B cell (primary cell): Measurements from ENCODE around the gene ACVR1. TPM values are rescaled to one million over a fixed set of nuclear protein-coding genes. Genes with fewer than 3 reads are reported as not detected.

Experiments used
- ATAC-seq: fragments of 200-7000 bp; cut with Tn5 transposase; one replicate; pipeline ENCODE4 v1.10.0; 2021; ENCODE audit warnings: low read depth, mild to moderate bottlenecking, moderate number of reproducible peaks, moderate library complexity
- CTCF ChIA-PET: fragments of 350-600 bp; sonication (Branson Sonifier 250); formaldehyde crosslinking; loops from one replicate; lab custom pipeline; 2021; ENCODE audit warnings: antibody characterized with exemption, inconsistent platforms; lab: Charles Lee
- POLR2A ChIA-PET: fragments of 350-600 bp; sonication (Branson Sonifier 250); formaldehyde crosslinking; loops from one replicate; lab custom pipeline; 2021; ENCODE audit warnings: antibody characterized with exemption; lab: Charles Lee
- DNase-seq: peaks from one replicate; pipeline ENCODE4 v3.0.0; 2013
- H2AFZ ChIP-seq: 2 replicates; pipeline ENCODE4 v1.6.1; 2012; ENCODE audit warnings: mild to moderate bottlenecking, low read depth, low read length; ENCODE audit not compliant: insufficient read depth, poor library complexity, severe bottlenecking
- H3K27ac ChIP-seq, 2 donors: 1 replicate in 1 of 2; 2 replicates in 1 of 2; pipeline ENCODE4 v1.5.1; 2012 to 2013; ENCODE audit warnings: low read length in 2 of 2, mild to moderate bottlenecking in 2 of 2, moderate library complexity in 1 of 2
- H3K27me3 ChIP-seq, 4 experiments: fragments of 200-600 bp in 1 of 4; sonication (generic) in 1 of 4; replicated peaks in 1 of 4; 1 replicate in 2 of 4; 2 replicates in 2 of 4; pipeline versions ENCODE4 v1.6.1 to v1.7.0; 2013 to 2016; ENCODE audit warnings: low read length in 3 of 4, mild to moderate bottlenecking in 2 of 4, mixed read lengths in 1 of 4, moderate library complexity in 1 of 4; ENCODE audit not compliant: insufficient read depth in 4 of 4, control insufficient read depth in 3 of 4; ENCODE audit errors: control extremely low read depth in 1 of 4
- H3K36me3 ChIP-seq, 2 experiments: replicated peaks in 1 of 2; 1 replicate in 1 of 2; 2 replicates in 1 of 2; pipeline versions ENCODE4 v1.6.1 to v1.7.1; 2013; ENCODE audit warnings: low read length in 1 of 2; ENCODE audit not compliant: insufficient read depth in 2 of 2, control insufficient read depth in 1 of 2; ENCODE audit errors: control extremely low read depth in 1 of 2, extremely low read depth in 1 of 2
- H3K4me1 ChIP-seq, 2 donors: fragments of 200-600 bp in 1 of 2; sonication (generic) in 1 of 2; 1 replicate in 1 of 2; 2 replicates in 1 of 2; pipeline versions ENCODE4 v1.5.1 to v1.6.1; 2013 to 2017; ENCODE audit warnings: low read length in 2 of 2; ENCODE audit not compliant: control insufficient read depth in 2 of 2, insufficient read depth in 2 of 2
- H3K4me2 ChIP-seq: replicated peaks from 2 replicates; pipeline ENCODE3; 2012; ENCODE audit warnings: mild to moderate bottlenecking, low read depth, low read length; ENCODE audit not compliant: poor library complexity, severe bottlenecking
- H3K4me3 ChIP-seq, 5 experiments: fragments of 200-600 bp in 1 of 5; sonication (generic) in 1 of 5; 1 replicate in 3 of 5; 2 replicates in 2 of 5; pipeline versions ENCODE4 v1.5.1 to v1.7.0; 2011 to 2016; ENCODE audit warnings: low read length in 4 of 5, mild to moderate bottlenecking in 4 of 5, low read depth in 2 of 5, control low read depth in 1 of 5, moderate library complexity in 1 of 5; ENCODE audit not compliant: insufficient read depth in 1 of 5; ENCODE audit errors: control extremely low read depth in 1 of 5, extremely low read depth in 1 of 5
- H3K79me2 ChIP-seq: fragments of 200-600 bp; sonication (generic); one replicate; pipeline ENCODE4 v1.6.0; 2016; ENCODE audit warnings: low read length; ENCODE audit not compliant: control insufficient read depth, insufficient read depth
- H3K9ac ChIP-seq: fragments of 200-600 bp; sonication (generic); 2 replicates; pipeline ENCODE4 v1.6.1; 2017; ENCODE audit warnings: mild to moderate bottlenecking, low read length, moderate library complexity
- H3K9me3 ChIP-seq, 3 donors: one replicate each; pipeline versions ENCODE4 v1.6.1 to v1.7.1; 2013; ENCODE audit warnings: low read length in 2 of 3; ENCODE audit not compliant: control insufficient read depth in 2 of 3, insufficient read depth in 1 of 3; ENCODE audit errors: control extremely low read depth in 1 of 3
- H4K20me1 ChIP-seq: 2 replicates; pipeline ENCODE4 v1.6.0; 2012; ENCODE audit warnings: mild to moderate bottlenecking, low read length; ENCODE audit not compliant: insufficient read depth, control insufficient read depth, poor library complexity, severe bottlenecking
- H3K27ac Mint-ChIP-seq: one replicate; pipeline ENCODE4 v1.8.0; 2021; ENCODE audit warnings: mixed read lengths
- H3K27me3 Mint-ChIP-seq: one replicate; pipeline ENCODE4 v1.8.0; 2021; ENCODE audit warnings: mixed read lengths
- H3K4me1 Mint-ChIP-seq: one replicate; pipeline ENCODE4 v1.8.0; 2021; ENCODE audit warnings: mixed read lengths
- H3K4me3 Mint-ChIP-seq: one replicate; pipeline ENCODE4 v1.8.0; 2021; ENCODE audit warnings: mixed read lengths
- H3K9me3 Mint-ChIP-seq: one replicate; pipeline ENCODE4 v1.8.0; 2022; ENCODE audit warnings: mixed read lengths; ENCODE audit not compliant: insufficient read depth
- EZH2 ChIP-seq: IDR thresholded peaks from 2 replicates; pipeline ENCODE4 v1.6.1; 2012; ENCODE audit warnings: borderline replicate concordance, low read depth, mild to moderate bottlenecking, moderate library complexity, low read length; ENCODE audit not compliant: insufficient read depth, poor library complexity, severe bottlenecking
- WGBS: methylation state at CpG from one replicate; pipeline ENCODE4 v1.1.5; 2013; ENCODE audit warnings: missing lambda C conversion rate; ENCODE audit not compliant: insufficient coverage; 5-methylcytosine and 5-hydroxymethylcytosine counted together
- intact Hi-C: fragments of 100-400 bp; cut with micrococcal nuclease; formaldehyde crosslinking; loops from one replicate; pipeline ENCODE4 v1.10.0; 2022
- polyA plus RNA-seq: library from polyadenylated mRNA; depleted of rRNA; stranded (reverse); fragments of >200 nt; gene quantifications from 2 replicates; pipeline ENCODE4 v1.2.3, GENCODE V29; 2012
- total RNA-seq, 2 donors: library from RNA; stranded (reverse); fragments of 120-200 nt in 1 of 2; gene quantifications; 1 replicate in 1 of 2; 2 replicates in 1 of 2; pipeline versions ENCODE4 v1.2.3 to v1.2.4, GENCODE V29; 2013 to 2022
- TF ChIP-seq, protein P1 (sequence below): fragments of 200-600 bp; IDR thresholded peaks from one replicate; pipeline ENCODE4 v1.8.0; 2022; ENCODE audit warnings: antibody characterized with exemption, mild to moderate bottlenecking

The ACVR1 gene
- total and polyA plus RNA-seq, 2 donors (not counting 1 experiment from before 2014, with no cell fraction given) = 3.7 to 11.7 TPM

GRCh38 chr2:157751462-157752058 lies 124.6 kb downstream of the ACVR1 start:
- Histone ChIP-seq H3K27me3 (no peaks in the 10 kb centered on the region), H4K20me1 (no peaks in the 10 kb centered on the region), H3K9ac (no peak overlapping the region), H3K36me3 (no peaks in the 10 kb centered on the region), H3K9me3 (no peaks in the 10 kb centered on the region), H3K4me3 (no peak overlapping the region), H3K79me2 (no peaks in the 10 kb centered on the region), H2AFZ (no peak overlapping the region), H3K4me1 (no peaks in the 10 kb centered on the region), H3K4me2 (no peak overlapping the region), H3K27ac (no peak overlapping the region)
- Mint-ChIP-seq H3K27ac (no peak overlapping the region), H3K4me1 (peaks cover 2% of the 10 kb centered on the region), H3K4me3 (no peak overlapping the region), H3K27me3 (no peaks in the 10 kb centered on the region), H3K9me3 (peaks cover 8% of the 10 kb centered on the region)
- TF ChIP-seq EZH2 = no peak
- TF ChIP-seq, protein P1, sequence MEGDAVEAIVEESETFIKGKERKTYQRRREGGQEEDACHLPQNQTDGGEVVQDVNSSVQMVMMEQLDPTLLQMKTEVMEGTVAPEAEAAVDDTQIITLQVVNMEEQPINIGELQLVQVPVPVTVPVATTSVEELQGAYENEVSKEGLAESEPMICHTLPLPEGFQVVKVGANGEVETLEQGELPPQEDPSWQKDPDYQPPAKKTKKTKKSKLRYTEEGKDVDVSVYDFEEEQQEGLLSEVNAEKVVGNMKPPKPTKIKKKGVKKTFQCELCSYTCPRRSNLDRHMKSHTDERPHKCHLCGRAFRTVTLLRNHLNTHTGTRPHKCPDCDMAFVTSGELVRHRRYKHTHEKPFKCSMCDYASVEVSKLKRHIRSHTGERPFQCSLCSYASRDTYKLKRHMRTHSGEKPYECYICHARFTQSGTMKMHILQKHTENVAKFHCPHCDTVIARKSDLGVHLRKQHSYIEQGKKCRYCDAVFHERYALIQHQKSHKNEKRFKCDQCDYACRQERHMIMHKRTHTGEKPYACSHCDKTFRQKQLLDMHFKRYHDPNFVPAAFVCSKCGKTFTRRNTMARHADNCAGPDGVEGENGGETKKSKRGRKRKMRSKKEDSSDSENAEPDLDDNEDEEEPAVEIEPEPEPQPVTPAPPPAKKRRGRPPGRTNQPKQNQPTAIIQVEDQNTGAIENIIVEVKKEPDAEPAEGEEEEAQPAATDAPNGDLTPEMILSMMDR = peak; percentile 29
- intact Hi-C loops = loop anchor here (2.0 to 5.0 kb wide), 2 partner anchors 254 to 449 kb away; no protein-coding TSS in a partner anchor
- WGBS = 88% methylated on average over 5 of the region's 6 CpGs
- CTCF ChIA-PET = interaction anchor here (0.7 to 2.5 kb wide), 8 partner anchors 35 to 450 kb away, joined by 3 to 23 read pairs (median 4); no protein-coding TSS in a partner anchor
- ATAC-seq (peak; percentile 17), DNase-seq (peak; percentile 25)
- POLR2A ChIA-PET = no interaction called here

DNA sequence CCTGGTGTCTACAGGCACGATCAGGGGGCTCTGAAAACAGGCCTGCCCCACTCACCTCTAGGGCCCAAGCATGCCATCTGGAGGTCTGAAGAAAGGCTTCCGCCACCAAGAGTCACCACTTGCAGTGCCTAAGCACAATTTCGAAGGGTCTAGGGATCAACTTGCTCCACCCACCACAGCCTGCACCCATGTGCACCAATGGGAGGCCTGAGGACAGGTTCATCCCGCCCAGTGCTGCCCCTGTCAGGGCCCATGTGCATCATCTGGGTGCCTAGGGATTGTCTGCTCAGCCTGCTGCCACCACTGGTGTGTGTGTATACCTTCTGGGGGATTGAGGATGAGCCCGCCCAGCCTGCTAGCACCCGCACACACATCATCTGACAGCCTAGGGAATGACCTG lies 126.4 kb downstream of the ACVR1 start:
- Histone ChIP-seq H3K9ac (no peak overlapping the region), H4K20me1 (no peaks in the 10 kb centered on the region), H3K4me1 (no peaks in the 10 kb centered on the region), H2AFZ (no peak overlapping the region), H3K36me3 (no peaks in the 10 kb centered on the region), H3K27me3 (no peaks in the 10 kb centered on the region), H3K79me2 (no peaks in the 10 kb centered on the region), H3K4me2 (no peak overlapping the region), H3K27ac (no peak overlapping the region), H3K4me3 (no peak overlapping the region), H3K9me3 (no peaks in the 10 kb centered on the region)
- DNase-seq = no peak
- Mint-ChIP-seq H3K9me3 (no peaks in the 10 kb centered on the region), H3K4me3 (no peak overlapping the region), H3K4me1 (peaks cover 2% of the 10 kb centered on the region), H3K27ac (no peak overlapping the region), H3K27me3 (no peaks in the 10 kb centered on the region)
- ATAC-seq = no peak
- ChIA-PET CTCF (no interaction called here), POLR2A (no interaction called here)
- TF ChIP-seq, protein P1 = no peak
- no peak for TF ChIP-seq EZH2
- intact Hi-C loops = loop anchor here (2.0 to 5.0 kb wide), 2 partner anchors 252 to 447 kb away; no protein-coding TSS in a partner anchor
- 97% methylated on average over 5 of the region's 6 CpGs for WGBS
